GM21723 (cell line): Measurements from ENCODE around the gene CD37.
"Not testable (repeated sequence)": the region's sequence is repeated elsewhere in the genome, so short reads cannot be mapped to it uniquely, and the experiment has no call there.

Experiments used
- ATAC-seq: cut with Tn5 transposase; IDR thresholded peaks from one replicate; pipeline ENCODE4 v1.9.1; 2021; ENCODE audit warnings: mild to moderate bottlenecking, moderate library complexity; ENCODE audit not compliant: unreplicated experiment

Gene CD37

DNA sequence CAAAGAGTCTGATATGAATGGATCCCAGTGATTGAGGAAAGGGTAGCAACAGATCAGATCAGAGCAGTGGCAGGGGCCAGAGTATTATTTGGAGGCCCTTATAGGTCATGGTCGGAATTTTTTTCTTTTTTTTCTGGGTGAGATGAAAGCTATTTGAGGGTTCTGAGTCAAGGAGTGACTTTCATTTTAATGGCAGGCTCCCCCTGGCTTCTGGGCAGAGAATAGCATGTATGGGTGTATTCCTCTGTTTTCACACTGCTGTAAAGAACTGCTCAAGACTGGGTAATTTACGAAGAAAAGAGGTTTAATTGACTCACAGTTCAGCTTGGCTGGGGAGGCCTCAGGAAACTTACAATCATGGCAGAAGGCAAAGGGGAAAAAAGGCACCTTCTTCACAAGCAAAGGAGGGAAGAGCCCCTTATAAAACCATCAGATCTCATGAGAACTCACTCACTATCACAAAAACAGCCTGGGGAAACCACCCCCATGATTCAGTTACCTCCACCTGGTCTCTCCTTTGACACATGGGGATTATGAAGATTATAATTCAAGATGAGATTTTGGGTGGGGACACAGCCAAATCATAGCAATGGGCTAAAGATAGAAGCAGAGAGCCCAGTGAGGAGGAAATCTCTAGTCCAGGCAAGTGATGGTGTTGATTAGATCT, 7.2 kb upstream of the CD37 start:
- no peak for ATAC-seq

DNA sequence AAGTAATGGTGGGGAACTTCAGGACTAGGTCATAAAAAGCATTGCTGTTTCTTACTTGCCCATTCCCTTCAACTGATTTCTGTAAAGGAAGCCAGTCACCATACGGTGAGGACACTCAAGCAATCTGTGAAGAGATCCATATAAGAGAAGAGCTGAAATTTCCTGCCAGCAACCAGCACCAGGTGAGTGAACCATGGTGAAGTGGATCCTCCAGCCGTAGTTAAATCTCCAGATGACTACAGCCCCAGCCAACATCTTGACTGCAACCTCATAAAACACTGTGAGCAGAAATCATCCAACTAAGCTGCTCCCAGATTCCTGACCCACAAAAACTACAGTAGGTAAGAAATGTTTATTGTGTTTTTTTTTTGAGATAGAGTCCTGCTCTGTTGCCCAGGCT, 6.5 kb upstream of the CD37 start:
- ATAC-seq, result no peak

DNA sequence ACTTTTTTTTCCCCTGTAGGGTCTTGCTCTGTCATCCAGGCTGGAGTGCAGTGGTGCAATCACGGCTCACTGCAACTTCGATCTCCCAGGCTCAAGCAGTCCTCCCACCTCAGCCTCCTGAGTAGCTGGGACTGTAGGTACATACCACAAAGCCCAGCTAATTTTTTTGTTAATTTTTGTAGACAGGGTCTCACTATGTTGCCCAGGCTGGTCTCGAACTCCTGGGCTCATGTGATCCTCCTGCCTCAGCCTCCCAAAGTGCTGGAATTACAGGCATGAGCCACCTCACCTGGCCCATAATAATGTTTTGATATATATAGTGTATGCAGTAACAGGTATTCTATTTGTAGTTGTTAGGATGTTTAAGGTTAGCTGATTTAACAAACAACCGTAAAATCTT, 4.0 kb upstream of the CD37 start:
- ATAC-seq, result not testable (repeated sequence)

DNA sequence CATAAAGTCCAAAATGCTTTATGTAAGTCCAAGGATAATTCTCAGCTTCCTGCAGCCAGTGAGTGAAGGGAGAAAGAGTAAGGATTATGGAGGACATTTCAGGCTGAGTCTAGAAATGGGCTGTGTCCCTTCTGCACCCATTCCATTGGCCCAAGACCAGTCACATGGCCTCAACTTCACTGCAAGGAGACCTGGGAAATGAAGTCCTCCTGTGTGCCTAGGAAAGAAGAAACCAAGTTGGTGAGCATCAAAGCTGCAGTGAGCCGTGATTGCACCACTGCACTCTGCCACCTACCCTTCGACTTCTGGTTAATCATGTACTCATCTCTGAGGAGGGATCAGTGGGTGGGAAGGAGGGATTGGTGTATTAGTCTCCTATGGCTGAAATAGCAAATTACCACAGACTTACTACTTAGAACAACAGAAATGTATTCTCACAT, 3.6 kb upstream of the CD37 start:
- ATAC-seq, result no peak

DNA sequence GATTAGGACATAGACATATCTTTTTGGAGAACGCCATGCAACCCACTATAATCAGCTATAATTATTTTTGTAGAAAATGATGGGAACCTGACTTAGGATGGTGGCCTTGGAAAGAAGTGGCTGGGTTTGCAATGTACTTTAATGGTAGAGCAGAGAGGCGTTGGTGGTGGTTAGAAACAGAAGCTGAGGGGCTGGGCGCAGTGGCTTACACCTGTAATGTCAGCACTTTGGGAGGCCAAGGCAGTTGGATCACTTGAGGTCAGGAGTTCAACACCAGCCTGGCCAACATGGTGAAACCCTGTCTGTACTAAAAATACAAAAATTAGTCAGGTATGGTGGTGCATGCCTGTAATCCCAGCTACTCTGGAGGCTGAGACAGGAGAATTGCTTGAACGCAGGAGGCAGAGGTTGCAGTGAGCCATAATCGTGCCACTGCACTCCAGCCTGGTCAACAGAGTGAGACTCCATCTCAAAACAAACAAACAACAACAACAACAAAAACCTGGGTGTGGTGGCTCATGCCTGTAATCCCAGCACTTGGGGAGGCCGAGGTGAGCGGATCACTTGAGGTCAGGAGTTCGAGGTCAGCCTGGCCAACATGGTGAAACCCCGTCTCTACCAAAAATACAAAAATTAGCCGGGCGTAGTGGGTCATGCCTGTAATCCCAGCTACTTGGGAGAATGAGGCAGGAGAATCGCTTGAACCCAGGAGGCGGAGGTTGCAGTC, 2.4 kb upstream of the CD37 start:
- not testable (repeated sequence) for ATAC-seq

DNA sequence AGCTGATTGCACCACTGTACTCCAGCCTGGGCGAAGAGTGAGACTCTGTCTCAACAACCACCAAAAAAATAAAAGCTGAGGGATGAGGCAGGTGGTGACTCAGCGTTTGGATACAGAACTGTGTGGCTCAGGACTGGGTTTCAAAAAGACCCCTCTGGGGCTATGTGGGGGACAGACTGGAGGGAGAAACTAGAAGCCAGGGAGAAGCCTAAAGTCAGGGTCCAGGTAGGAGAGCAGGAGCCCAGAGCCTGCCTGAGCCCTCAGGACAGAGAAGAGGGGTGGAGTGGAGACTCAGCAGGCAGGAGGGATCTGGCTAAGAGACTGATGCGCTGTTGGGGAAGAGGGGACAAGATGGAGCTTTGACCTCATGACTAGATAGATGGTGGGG, 1.8 kb upstream of the CD37 start:
- peak; percentile 2 for ATAC-seq

DNA sequence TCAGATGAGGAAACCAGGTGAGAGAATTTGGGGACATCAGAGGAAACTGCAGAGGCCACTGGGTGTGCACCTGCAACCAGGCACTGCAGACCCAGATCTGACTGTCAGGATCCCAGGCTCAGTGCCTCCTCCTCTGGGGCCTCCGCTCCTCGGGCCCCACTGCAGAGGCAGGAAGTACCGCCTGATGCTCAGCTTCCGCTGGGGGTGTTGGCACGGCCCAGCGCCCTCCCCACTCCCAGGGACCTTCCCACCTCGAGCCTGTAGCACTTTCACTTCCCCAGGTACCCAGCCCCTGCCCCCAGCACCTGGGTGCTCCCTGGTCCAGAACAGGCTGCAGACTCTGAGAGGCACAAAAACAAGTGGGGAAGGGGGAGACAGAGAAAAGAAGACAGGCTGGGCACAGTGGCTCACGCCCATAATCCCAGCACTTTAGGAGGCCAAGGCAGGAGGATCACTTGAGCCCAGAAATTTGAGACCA, 1.4 kb upstream of the CD37 start:
- peak; percentile 44 for ATAC-seq

DNA sequence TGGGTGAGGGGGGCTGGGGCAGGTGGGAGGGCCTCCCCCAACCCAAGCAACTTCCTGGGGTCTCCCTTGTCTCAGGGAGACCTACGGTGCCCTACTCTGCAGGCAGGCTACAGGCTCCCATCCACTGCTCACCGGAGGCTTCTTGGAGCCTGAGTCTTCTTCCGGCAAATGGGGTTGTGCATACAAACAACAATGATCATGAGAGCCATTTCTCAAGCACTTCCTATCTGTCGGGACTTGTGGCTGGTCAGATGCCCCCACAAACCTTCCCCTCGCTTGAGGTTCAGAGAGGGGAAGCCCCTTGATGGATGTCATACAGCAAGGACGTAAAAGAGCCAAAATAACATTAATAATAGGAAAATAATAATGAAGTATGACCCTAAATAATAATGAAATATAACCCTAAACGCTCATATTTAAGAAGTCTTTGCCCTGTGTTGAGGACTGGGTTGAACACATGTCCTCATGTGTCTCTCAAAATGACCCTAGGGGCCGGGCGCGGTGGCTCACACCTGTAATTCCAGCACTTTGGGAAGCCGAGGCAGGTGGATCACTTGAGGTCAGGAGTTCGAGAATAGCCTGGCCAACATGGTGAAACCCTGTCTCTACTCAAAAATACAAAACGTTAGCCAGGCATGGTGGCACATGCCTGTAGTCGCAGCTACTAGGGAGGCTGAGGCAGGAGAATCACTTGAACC, 727 bp downstream of the CD37 start:
- no peak for ATAC-seq

DNA sequence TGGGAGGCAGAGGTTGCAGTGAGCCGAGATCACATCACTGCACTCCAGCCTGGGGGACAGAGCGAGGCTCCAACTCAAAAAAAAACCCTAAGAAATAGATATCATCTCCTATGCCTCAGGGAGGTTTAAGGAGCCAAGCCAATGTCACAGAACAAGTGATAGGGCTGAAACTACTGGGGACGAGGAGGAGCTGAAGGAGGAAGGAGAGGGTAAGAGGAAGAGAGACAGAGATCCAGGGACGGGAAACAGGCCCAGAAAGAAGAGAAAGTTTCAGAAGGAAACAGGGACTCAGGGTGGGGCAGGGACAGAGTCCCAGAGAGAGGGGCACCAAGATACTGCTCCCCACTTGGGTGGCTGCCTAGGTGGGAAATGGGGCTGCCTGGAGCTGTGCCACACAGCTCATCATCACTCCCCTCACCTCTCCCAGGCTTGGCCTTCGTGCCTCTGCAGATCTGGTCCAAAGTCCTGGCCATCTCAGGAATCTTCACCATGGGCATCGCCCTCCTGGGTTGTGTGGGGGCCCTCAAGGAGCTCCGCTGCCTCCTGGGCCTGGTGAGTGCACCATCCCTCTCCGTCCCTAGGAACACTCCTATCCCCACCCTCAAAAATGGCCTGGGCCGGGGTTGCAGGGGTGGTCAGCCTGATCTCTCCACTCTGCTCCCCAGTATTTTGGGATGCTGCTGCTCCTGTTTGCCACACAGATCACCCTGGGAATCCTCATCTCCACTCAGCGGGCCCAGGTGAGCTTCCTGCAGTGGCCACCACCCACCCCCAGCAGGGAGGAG, 1.5 kb downstream of the CD37 start:
- ATAC-seq, result no peak

DNA sequence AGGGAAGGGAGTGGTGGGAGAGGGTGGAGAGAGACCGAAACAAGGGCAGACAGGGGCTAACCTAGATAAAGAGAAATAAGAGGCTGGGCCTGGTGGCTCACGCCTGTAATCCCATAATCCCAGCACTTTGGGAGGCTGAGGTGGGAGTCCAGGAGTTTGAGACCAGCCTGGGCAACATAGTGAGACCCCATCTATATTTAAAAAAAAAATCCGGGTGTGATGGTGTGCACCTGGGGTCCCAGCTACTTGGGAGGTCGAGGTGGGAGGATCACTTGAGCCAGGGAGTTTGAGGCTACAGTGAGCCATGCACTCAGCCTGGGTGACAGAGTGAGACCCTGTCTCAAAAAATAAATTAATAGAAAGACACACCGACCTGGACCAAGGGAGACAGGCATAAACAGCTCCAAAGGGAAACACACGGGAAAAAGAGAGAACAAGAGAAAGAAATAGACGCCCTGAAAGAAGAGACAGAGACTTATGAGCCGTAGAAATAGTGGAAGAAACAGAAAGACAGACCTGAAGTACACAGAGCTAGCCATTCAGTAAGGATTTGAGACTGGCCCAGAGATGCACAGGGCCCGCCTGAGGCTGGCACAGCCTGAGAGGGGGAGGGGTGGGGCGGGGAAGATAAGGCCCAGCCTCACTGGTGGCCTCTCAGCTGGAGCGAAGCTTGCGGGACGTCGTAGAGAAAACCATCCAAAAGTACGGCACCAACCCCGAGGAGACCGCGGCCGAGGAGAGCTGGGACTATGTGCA, 2.2 kb downstream of the CD37 start:
- no peak for ATAC-seq

DNA sequence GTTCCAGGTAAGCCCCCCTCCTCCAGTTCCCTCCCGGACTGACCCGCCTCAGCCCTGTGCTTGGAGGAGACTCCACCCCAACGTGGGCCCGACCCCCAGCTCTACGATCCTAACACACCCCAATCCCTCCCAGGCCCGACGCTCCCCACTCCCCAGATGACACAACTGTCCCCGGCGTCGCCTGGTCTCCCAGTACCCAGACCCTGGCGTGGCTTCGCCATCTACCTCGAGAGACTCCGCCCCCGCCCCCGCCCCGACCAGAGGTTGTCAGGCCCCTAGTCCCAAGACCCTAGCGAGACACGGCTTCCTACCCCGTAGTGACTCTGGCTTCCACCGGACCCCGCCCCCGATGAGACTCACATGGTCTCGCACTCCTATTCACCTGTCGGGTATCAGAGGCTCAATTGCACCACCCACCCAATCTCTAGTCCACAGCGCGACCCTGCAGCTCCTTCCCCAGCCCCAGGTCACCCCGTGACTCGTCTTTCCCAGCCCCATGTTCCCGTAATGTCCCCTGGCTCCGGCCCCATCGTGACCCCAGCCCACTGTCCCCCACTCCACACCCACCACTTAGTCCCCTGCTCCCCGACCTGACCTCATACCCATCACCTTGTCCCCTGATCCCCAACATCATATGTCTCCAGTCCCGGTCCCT, 2.9 kb downstream of the CD37 start:
- ATAC-seq, result no peak

DNA sequence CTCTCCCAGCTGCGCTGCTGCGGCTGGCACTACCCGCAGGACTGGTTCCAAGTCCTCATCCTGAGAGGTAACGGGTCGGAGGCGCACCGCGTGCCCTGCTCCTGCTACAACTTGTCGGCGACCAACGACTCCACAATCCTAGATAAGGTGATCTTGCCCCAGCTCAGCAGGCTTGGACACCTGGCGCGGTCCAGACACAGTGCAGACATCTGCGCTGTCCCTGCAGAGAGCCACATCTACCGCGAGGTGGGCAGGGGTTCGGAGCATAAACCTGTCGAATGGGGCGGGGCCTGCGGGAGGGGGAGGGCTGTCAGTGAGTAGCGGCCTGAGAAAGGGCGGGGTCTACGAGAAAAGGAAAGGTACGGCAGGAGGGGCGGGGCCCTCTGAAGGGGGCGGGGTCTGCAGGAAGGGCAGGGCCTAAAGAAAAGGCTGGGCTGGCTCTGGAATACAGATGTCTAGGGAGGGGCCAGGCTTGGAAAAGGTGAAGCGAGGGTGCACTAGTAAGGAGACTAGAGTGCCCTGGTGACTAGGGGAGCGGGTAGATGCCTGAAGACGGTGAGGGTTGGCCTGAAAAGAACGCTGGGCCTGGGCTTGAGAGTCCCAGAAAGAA, 3.6 kb downstream of the CD37 start:
- no peak for ATAC-seq

DNA sequence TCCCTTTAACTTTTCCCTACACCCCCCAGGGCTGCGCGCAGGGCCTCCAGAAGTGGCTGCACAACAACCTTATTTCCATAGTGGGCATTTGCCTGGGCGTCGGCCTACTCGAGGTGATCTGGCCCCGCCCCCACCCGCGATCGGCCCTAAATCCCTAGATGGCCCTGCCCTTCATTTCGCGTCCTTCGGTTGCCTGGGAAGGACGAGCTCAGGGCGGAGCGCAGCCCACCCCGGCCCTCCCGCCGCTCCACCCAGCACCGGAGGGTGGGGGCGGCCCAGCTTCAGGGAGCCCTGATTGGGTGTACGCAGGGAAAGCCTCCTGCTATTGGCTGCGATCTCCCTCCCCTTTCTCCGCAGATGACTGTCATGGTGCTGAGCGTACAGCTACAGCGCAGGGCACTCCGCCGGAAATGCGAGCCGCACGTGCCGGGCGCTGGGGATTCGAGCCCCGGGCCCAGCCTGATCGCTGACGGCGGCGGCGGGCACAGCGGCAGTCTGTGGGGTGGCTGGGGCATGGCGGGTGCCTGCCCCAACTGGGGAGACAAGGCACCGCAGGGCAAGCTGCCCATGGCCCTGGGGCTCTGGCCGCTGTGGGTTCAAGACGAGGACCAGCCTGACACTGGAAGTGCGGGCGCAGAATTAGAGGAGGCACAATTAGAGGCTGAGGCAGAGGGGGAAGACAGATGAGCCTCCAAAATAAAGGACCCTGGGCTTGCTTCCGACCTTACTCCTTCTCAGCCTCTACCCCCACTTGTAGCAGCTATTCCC, 4.3 kb downstream of the CD37 start:
- no peak for ATAC-seq

DNA sequence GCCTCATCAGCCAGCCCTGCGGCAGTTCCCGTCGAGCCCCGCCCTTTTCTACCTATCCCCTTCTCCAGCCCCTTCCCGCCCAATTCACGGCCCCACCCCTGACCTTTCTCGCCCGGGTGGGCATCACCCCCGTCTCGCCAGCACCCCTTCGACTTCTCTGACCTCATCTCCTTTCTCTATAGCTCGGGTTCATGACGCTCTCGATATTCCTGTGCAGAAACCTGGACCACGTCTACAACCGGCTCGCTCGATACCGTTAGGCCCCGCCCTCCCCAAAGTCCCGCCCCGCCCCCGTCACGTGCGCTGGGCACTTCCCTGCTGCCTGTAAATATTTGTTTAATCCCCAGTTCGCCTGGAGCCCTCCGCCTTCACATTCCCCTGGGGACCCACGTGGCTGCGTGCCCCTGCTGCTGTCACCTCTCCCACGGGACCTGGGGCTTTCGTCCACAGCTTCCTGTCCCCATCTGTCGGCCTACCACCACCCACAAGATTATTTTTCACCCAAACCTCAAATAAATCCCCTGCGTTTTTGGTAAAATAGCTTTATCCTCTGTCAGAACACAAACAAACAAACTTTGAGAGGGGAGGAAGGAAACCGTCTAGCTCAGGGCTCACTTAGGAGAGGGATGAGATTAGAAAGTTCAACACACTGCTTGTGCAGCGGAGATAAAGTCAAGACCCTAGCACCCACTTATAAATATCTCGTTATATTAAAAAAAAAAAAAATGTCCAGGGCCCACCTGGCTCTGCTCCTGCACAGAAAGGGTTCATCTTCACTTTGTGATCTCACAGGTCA, 5.1 kb downstream of the CD37 start:
- ATAC-seq, result peak; percentile 69

DNA sequence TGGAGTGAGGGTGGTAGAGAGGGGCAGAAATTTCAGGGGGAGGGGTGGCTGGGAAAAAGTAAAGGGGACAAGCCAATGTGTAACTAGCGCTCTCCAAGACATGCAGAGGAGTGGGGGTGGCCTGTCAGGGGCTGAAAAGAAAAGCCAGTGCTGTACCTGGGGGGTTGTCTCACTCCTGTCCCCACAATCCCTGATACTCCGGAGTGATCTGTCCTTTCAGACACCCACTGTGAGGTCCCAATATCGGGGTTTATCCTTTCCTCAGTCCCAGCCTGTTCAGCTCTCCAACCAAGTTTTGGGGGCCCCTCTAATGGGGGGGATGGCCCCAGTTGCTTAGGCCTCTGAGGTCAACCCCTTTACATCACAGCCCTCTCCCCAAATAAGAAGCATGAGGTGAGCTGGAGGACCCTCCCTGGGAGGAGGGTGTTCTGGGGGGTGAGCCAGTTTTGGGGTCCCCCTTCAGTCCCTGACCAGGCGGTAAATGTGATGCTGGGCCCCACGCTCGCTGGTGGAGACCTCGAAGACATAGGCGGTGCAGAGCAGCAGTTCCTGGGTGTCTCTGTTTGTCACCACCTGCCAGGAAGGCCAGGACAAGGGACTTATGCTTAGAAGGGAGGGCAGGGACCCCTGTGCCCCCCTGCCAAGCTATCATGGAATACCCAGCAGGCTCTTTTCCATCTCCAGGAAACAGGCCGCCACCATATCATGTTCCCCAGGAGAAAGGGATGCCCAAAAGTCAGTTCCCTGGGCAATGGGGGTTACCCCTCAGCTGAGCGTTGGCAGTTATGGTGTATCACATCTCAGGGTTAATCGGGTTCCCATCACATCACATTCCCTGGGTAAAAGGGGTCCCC, 5.9 kb downstream of the CD37 start:
- no peak for ATAC-seq

DNA sequence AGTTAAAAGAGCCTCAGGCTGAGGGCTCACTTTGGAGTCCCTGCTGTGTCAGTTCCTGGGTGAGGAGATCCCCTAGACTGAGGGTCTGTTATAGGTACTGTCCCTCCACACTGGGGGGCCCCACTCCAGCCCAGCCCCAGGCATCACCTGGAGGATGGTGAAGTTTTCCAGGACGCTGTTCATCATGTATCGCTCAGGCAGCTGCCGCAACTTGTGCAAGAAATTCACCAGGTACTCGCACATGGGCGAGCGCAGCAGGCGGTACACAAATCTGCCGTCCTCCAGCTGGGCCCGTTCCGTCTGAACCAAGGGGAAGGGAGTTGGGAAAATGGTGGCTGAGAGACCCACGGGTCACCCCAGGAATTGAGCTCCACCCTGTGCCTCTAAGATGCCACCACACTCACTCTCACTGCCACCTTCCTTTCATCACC, 7.1 kb downstream of the CD37 start:
- no peak for ATAC-seq

DNA sequence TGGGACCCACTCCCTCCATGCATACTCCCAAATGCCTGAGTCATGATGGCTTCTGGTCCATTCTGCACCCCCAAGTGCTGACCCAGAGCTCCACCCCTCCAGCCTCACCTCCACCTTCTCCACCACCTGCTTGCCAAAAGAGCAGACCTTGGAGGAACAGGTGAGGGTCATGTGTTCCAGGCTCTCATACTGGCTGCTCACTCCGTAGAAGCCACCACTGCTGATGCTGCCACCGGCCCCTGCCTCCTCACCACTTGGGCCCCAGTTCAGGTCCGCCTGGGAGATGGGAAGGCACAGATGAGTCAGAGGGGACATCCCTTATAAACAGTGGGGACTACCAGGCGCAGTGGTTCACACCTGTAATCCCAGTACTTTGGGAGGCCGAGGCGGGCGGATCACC, 7.9 kb downstream of the CD37 start:
- ATAC-seq, result no peak
